Right atrium auricular region (tissue), 2 donors: Measurements from ENCODE around the gene PLEKHM1. TPM values are rescaled to one million over a fixed set of nuclear protein-coding genes. Genes with fewer than 3 reads are reported as not detected.
"Not testable (repeated sequence)": the region's sequence is repeated elsewhere in the genome, so short reads cannot be mapped to it uniquely, and the experiment has no call there.

Experiments used
- DNase-seq: peaks from one replicate; pipeline ENCODE4 v3.0.0-alpha.2; 2019; ENCODE audit warnings: low spot score
- H3K27ac ChIP-seq, 2 donors: fragments of 200-600 bp; sonication (generic); 1 replicate in 1 of 2; 2 replicates in 1 of 2; pipeline ENCODE4 v1.5.1; 2016 to 2019
- H3K27me3 ChIP-seq, 2 donors: fragments of 200-600 bp; sonication (generic); one replicate each; pipeline versions ENCODE4 v1.5.1 to v1.6.0; 2017 to 2019
- H3K36me3 ChIP-seq: fragments of 200-600 bp; sonication (generic); one replicate; pipeline ENCODE4 v1.5.1; 2016
- H3K4me1 ChIP-seq, 2 donors: fragments of 200-600 bp; sonication (generic); one replicate each; pipeline versions ENCODE4 v1.5.1 to v1.6.0; 2017 to 2019
- H3K4me3 ChIP-seq, 2 donors: fragments of 200-600 bp; sonication (generic); 1 replicate in 1 of 2; 2 replicates in 1 of 2; pipeline ENCODE4 v1.5.1; 2017 to 2019; ENCODE audit warnings: mild to moderate bottlenecking in 1 of 2, moderate library complexity in 1 of 2
- H3K9me3 ChIP-seq, 2 donors: fragments of 200-600 bp; sonication (generic); one replicate each; pipeline ENCODE4 v1.5.1; 2019
- total RNA-seq, 2 donors: library from RNA; depleted of rRNA; stranded (reverse); fragments of >200 nt; gene quantifications; one replicate each; pipeline ENCODE4 v1.1.0, GENCODE V29; 2016
- TF ChIP-seq, protein P1 (sequence below), 2 donors: fragments of 200-600 bp; sonication (generic); IDR thresholded peaks; one replicate each; pipeline ENCODE4 v1.5.1; 2019; ENCODE audit warnings: antibody characterized with exemption in 2 of 2

Gene PLEKHM1
- total RNA-seq, 2 donors from 2014 or later: 26.9 to 46.1 TPM

GRCh38 chr17:45441526-45442310 lies 48.8 kb downstream of the PLEKHM1 start:
- no peak for DNase-seq
- TF ChIP-seq, protein P1, sequence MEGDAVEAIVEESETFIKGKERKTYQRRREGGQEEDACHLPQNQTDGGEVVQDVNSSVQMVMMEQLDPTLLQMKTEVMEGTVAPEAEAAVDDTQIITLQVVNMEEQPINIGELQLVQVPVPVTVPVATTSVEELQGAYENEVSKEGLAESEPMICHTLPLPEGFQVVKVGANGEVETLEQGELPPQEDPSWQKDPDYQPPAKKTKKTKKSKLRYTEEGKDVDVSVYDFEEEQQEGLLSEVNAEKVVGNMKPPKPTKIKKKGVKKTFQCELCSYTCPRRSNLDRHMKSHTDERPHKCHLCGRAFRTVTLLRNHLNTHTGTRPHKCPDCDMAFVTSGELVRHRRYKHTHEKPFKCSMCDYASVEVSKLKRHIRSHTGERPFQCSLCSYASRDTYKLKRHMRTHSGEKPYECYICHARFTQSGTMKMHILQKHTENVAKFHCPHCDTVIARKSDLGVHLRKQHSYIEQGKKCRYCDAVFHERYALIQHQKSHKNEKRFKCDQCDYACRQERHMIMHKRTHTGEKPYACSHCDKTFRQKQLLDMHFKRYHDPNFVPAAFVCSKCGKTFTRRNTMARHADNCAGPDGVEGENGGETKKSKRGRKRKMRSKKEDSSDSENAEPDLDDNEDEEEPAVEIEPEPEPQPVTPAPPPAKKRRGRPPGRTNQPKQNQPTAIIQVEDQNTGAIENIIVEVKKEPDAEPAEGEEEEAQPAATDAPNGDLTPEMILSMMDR (IDR thresholded peaks at IDR 0.05): no peak
- Histone ChIP-seq H3K9me3 (no peaks in the 10 kb centered on the region), H3K4me1 (no peaks in the 10 kb centered on the region), H3K27ac (no peak overlapping the region), H3K36me3 (peaks cover 28% of the 10 kb centered on the region), H3K27me3 (no peaks in the 10 kb centered on the region), H3K4me3 (no peak overlapping the region)

- not testable (repeated sequence) for H3K9me3 ChIP-seq, H3K4me1 ChIP-seq, H3K27ac ChIP-seq, DNase-seq, H3K27me3 ChIP-seq, H3K4me3 ChIP-seq
- peaks cover 33% of the 10 kb centered on the region for H3K36me3 ChIP-seq
These were observed 49.5 kb downstream of the PLEKHM1 start for GRCh38 chr17:45440839-45441515.

GRCh38 chr17:45440161-45440778 lies 50.3 kb downstream of the PLEKHM1 start:
- Histone ChIP-seq H3K36me3 (peaks cover 33% of the 10 kb centered on the region), H3K4me3 (no peak overlapping the region), H3K27ac (no peak overlapping the region), H3K4me1 (no peaks in the 10 kb centered on the region), H3K9me3 (no peaks in the 10 kb centered on the region), H3K27me3 (no peaks in the 10 kb centered on the region)
- TF ChIP-seq, protein P1 (IDR thresholded peaks at IDR 0.05): no peak
- DNase-seq: no peak

GRCh38 chr17:45438931-45439610 lies 51.5 kb downstream of the PLEKHM1 start:
- H3K36me3 ChIP-seq: peaks cover 28% of the 10 kb centered on the region
- H3K27ac ChIP-seq: no peak overlapping the region
- no peak overlapping the region for H3K4me3 ChIP-seq
- no peaks in the 10 kb centered on the region for H3K27me3 ChIP-seq
- no peak for DNase-seq
- H3K9me3 ChIP-seq: no peaks in the 10 kb centered on the region
- TF ChIP-seq, protein P1 (IDR thresholded peaks at IDR 0.05): no peak
- no peaks in the 10 kb centered on the region for H3K4me1 ChIP-seq

DNA sequence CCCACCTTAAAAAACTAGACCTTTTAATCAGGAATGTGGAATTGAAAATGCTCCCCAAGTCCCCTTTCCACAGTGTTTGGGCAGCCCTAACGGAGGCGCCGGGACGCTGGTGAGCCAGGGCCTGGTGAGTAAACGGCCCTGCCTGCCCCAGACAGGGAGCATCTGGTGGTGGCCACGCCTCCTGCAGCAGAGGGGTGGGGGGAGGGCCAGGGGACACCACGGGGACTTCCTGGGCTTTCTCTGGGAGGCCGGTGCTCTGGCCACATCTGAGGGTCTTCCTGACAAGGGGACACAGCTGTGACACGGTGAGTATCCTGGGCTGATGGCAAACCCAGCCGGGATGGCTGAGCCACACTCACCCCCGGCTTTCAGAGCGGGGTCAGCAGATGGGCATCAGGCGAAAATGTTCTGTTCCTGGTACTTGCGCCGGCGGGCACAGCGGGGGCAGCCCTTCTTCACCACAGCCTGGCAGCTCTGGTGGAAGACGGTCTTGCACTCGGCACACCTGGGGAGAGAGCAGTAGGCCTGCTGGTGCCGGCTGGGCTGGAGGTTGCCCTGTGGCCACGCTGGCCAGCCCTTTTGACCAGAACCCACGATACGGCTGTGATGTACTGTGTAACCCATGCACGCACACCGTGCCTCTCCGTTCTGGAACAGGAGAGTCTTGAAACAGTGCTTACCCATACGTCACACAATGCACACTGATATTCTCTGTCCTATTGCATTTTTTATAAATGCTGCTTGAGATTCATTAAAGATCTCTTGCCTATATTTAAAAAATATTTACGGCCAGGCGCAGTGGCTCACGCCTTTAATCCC lies 52.8 kb downstream of the PLEKHM1 start:
- Histone ChIP-seq H3K27me3 (no peaks in the 10 kb centered on the region), H3K27ac (no peak overlapping the region), H3K36me3 (peaks cover 28% of the 10 kb centered on the region)

More for the DNA sequence above, 52.8 kb downstream of the PLEKHM1 start:
- Histone ChIP-seq H3K4me1 (peaks cover 0 to 10% of the 10 kb centered on the region in 2 donors), H3K4me3 (no peak overlapping the region), H3K9me3 (no peaks in the 10 kb centered on the region)
- no peak for DNase-seq
- TF ChIP-seq, protein P1 (IDR thresholded peaks at IDR 0.05): no peak
